SK-N-SH treated with all-trans-retinoic acid at 6 μM for 48 hours (cell line): ENCODE results near the gene KRTAP19-4.

Experiments
- ATAC-seq: fragments of 200-7000 bp; cut with Tn5 transposase; 3 replicates; pipeline ENCODE4 v1.9.1; 2020; ENCODE audit warnings: mild to moderate bottlenecking, moderate library complexity
- ARNTL ChIP-seq: fragments of 450-650 bp; formaldehyde crosslinking; IDR thresholded peaks from 2 replicates; pipeline ENCODE4 v1.5.0; 2020; ENCODE audit warnings: low read depth, mild to moderate bottlenecking, moderate library complexity, borderline replicate concordance
- BACH2 ChIP-seq: fragments of 250-450 bp; sonication (Bioruptor Pico); IDR thresholded peaks from 2 replicates; pipeline ENCODE4 v1.9.0; 2021; ENCODE audit warnings: mild to moderate bottlenecking, borderline replicate concordance
- CREB5 ChIP-seq: fragments of 250-450 bp; sonication (Bioruptor Pico); IDR thresholded peaks from 2 replicates; pipeline ENCODE4 v1.5.1; 2020; ENCODE audit warnings: low read depth, mild to moderate bottlenecking, moderate library complexity
- CSDC2 ChIP-seq: fragments of 250-450 bp; sonication (Bioruptor Pico); IDR thresholded peaks from 2 replicates; pipeline ENCODE4 v1.5.0; 2020; ENCODE audit warnings: mild to moderate bottlenecking, moderate library complexity
- CSRNP3 ChIP-seq: fragments of 250-450 bp; sonication (Bioruptor Pico); IDR thresholded peaks from 2 replicates; pipeline ENCODE4 v1.5.1; 2021; ENCODE audit warnings: mild to moderate bottlenecking, moderate library complexity
- ESRRG ChIP-seq: fragments of 250-450 bp; sonication (Bioruptor Pico); IDR thresholded peaks from 2 replicates; pipeline ENCODE4 v1.6.1; 2021; ENCODE audit warnings: mild to moderate bottlenecking
- GLIS3 ChIP-seq: fragments of 250-450 bp; sonication (Bioruptor Pico); IDR thresholded peaks from 2 replicates; pipeline ENCODE4 v1.5.0; 2020; ENCODE audit warnings: mild to moderate bottlenecking, moderate library complexity
- ISL1 ChIP-seq: fragments of 250-450 bp; sonication (Bioruptor Pico); IDR thresholded peaks from 2 replicates; pipeline ENCODE4 v2.1.2; 2022; ENCODE audit warnings: mild to moderate bottlenecking, moderate library complexity
- OSR1 ChIP-seq: fragments of 250-450 bp; sonication (Bioruptor Pico); IDR thresholded peaks from 2 replicates; pipeline ENCODE4 v1.8.0; 2022; ENCODE audit warnings: moderate library complexity, mild to moderate bottlenecking, inconsistent platforms
- PPARA ChIP-seq: fragments of 250-450 bp; sonication (Bioruptor Pico); IDR thresholded peaks from 2 replicates; pipeline ENCODE4 v1.5.0; 2020; ENCODE audit warnings: mild to moderate bottlenecking, borderline replicate concordance
- RARB ChIP-seq: fragments of 250-450 bp; sonication (Bioruptor Pico); IDR thresholded peaks from 2 replicates; pipeline ENCODE4 v1.8.0; 2021; ENCODE audit warnings: mild to moderate bottlenecking, moderate library complexity
- SNAI2 ChIP-seq: fragments of 250-450 bp; sonication (Bioruptor Pico); IDR thresholded peaks from 2 replicates; pipeline ENCODE4 v1.5.0; 2020; ENCODE audit warnings: mild to moderate bottlenecking, moderate library complexity
- TCF4 ChIP-seq: fragments of 250-450 bp; sonication (Bioruptor Pico); IDR thresholded peaks from 2 replicates; pipeline ENCODE4 v1.8.0; 2021; ENCODE audit warnings: mild to moderate bottlenecking, moderate library complexity, borderline replicate concordance
- TOX ChIP-seq: fragments of 250-450 bp; sonication (Bioruptor Pico); IDR thresholded peaks from 2 replicates; pipeline ENCODE4 v1.8.0; 2021; ENCODE audit warnings: mild to moderate bottlenecking, moderate library complexity, borderline replicate concordance
- ZC3H10 ChIP-seq: fragments of 250-450 bp; sonication (Bioruptor Pico); IDR thresholded peaks from 2 replicates; pipeline ENCODE4 v1.5.1; 2021; ENCODE audit warnings: mild to moderate bottlenecking, moderate library complexity
- ZFP3 ChIP-seq: fragments of 250-450 bp; sonication (Bioruptor Pico); IDR thresholded peaks from 2 replicates; pipeline ENCODE4 v1.5.0; 2020; ENCODE audit warnings: mild to moderate bottlenecking, moderate library complexity
- ZFP30 ChIP-seq: fragments of 450-650 bp; formaldehyde crosslinking; IDR thresholded peaks from 2 replicates; pipeline ENCODE4 v1.5.0; 2022; ENCODE audit warnings: mild to moderate bottlenecking, moderate library complexity
- ZNF565 ChIP-seq: fragments of 450-650 bp; formaldehyde crosslinking; conservative IDR thresholded peaks from 2 replicates; pipeline ENCODE4 v1.5.0; 2020; ENCODE audit warnings: low read depth, mild to moderate bottlenecking, moderate library complexity
- ZNF70 ChIP-seq: fragments of 450-650 bp; formaldehyde crosslinking; IDR thresholded peaks from 2 replicates; pipeline ENCODE4 v1.5.0; 2020; ENCODE audit warnings: mild to moderate bottlenecking, moderate library complexity
- ZNF8 ChIP-seq: fragments of 450-650 bp; formaldehyde crosslinking; IDR thresholded peaks from 2 replicates; pipeline ENCODE4 v1.5.0; 2020; ENCODE audit warnings: mild to moderate bottlenecking, moderate library complexity
- TF ChIP-seq, protein P1 (sequence below): fragments of 250-450 bp; sonication (Bioruptor Pico); IDR thresholded peaks from 2 replicates; pipeline ENCODE4 v1.5.0; 2020; ENCODE audit warnings: mild to moderate bottlenecking, moderate library complexity

KRTAP19-4 gene

GRCh38 chr21:30479259-30479658, 17.7 kb downstream of the KRTAP19-4 start:
- ATAC-seq: no peak
- TF ChIP-seq BACH2: no peak
- no peak for TF ChIP-seq PPARA (CRISPR knock-in tag)
- no peak for TF ChIP-seq ZFP30
- no peak for TF ChIP-seq RARB
- TF ChIP-seq ZNF70 (CRISPR knock-in tag): no peak
- TF ChIP-seq ESRRG: no peak
- TF ChIP-seq ZNF8 (CRISPR knock-in tag): no peak
- TF ChIP-seq SNAI2: no peak
- TF ChIP-seq ZC3H10 (CRISPR knock-in tag): no peak
- TF ChIP-seq ARNTL (CRISPR knock-in tag): no peak
- no peak for TF ChIP-seq CSRNP3 (CRISPR knock-in tag)
- TF ChIP-seq, protein P1, sequence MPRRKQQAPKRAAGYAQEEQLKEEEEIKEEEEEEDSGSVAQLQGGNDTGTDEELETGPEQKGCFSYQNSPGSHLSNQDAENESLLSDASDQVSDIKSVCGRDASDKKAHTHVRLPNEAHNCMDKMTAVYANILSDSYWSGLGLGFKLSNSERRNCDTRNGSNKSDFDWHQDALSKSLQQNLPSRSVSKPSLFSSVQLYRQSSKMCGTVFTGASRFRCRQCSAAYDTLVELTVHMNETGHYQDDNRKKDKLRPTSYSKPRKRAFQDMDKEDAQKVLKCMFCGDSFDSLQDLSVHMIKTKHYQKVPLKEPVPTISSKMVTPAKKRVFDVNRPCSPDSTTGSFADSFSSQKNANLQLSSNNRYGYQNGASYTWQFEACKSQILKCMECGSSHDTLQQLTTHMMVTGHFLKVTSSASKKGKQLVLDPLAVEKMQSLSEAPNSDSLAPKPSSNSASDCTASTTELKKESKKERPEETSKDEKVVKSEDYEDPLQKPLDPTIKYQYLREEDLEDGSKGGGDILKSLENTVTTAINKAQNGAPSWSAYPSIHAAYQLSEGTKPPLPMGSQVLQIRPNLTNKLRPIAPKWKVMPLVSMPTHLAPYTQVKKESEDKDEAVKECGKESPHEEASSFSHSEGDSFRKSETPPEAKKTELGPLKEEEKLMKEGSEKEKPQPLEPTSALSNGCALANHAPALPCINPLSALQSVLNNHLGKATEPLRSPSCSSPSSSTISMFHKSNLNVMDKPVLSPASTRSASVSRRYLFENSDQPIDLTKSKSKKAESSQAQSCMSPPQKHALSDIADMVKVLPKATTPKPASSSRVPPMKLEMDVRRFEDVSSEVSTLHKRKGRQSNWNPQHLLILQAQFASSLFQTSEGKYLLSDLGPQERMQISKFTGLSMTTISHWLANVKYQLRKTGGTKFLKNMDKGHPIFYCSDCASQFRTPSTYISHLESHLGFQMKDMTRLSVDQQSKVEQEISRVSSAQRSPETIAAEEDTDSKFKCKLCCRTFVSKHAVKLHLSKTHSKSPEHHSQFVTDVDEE (CRISPR knock-in tag): no peak
- TF ChIP-seq CREB5 (CRISPR knock-in tag): no peak
- no peak for TF ChIP-seq TOX (CRISPR knock-in tag)
- no peak for TF ChIP-seq CSDC2 (CRISPR knock-in tag)

DNA sequence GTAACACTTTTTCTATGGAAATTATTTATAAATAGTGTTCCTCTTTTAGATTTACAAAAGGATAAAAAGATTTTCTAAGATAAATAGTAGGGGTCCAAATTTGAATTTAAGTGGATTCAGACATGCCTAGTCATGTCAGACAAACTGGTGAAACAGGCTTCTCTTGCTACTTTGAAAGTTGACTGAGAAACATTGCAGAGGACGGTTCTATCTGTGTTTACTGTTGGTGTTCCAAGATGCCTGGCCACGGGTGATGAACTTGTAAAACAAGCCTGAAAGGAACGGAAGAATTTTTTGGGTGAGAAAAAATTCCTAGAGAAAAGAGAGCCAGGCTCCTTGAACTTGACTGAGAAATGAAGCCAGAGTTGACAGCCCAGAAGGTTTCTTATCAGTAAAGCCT, 19.0 kb downstream of the KRTAP19-4 start:
- no peak for ATAC-seq
- TF ChIP-seq CSRNP3 (CRISPR knock-in tag) (no peak), ZC3H10 (CRISPR knock-in tag) (no peak), PPARA (CRISPR knock-in tag) (no peak), ZNF565 (CRISPR knock-in tag) (no peak), OSR1 (CRISPR knock-in tag) (no peak), TOX (CRISPR knock-in tag) (no peak), GLIS3 (CRISPR knock-in tag) (no peak), ZNF8 (CRISPR knock-in tag) (no peak), TCF4 (CRISPR knock-in tag) (no peak), ARNTL (CRISPR knock-in tag) (no peak)
- TF ChIP-seq, protein P1 (CRISPR knock-in tag): no peak

- no peak for ATAC-seq
- no peak for TF ChIP-seq ZNF8 (CRISPR knock-in tag)
- TF ChIP-seq ZFP3 (CRISPR knock-in tag): no peak
- no peak for TF ChIP-seq ISL1 (CRISPR knock-in tag)
- no peak for TF ChIP-seq CREB5 (CRISPR knock-in tag)
- no peak for TF ChIP-seq ZFP30
- no peak for TF ChIP-seq CSRNP3 (CRISPR knock-in tag)
- no peak for TF ChIP-seq ZNF565 (CRISPR knock-in tag)
- no peak for TF ChIP-seq CSDC2 (CRISPR knock-in tag)
- no peak for TF ChIP-seq SNAI2
- TF ChIP-seq PPARA (CRISPR knock-in tag): no peak
These were observed 27.9 kb downstream of the KRTAP19-4 start for GRCh38 chr21:30468900-30469714.
